Panc1 (cell line): ENCODE results near the gene IL12RB2.

Experiments
- REST ChIP-seq, 2 experiments: IDR thresholded peaks; 2 replicates each; pipeline ENCODE4 v1.6.1; 2011 to 2012; ENCODE audit warnings: low read depth in 2 of 2, control low read depth in 1 of 2, low read length in 1 of 2, mild to moderate bottlenecking in 1 of 2, moderate library complexity in 1 of 2; ENCODE audit not compliant: insufficient read depth in 1 of 2
- SIN3A ChIP-seq: IDR thresholded peaks from 2 replicates; pipeline ENCODE4 v1.6.1; 2012; ENCODE audit warnings: low read depth, mild to moderate bottlenecking, low read length, moderate library complexity, borderline replicate concordance; ENCODE audit not compliant: insufficient read depth
- TCF7L2 ChIP-seq: IDR thresholded peaks from 2 replicates; pipeline ENCODE4 v1.6.1; 2011; ENCODE audit warnings: mild to moderate bottlenecking, low read depth, low read length, inconsistent platforms
- TF ChIP-seq, protein P1 (sequence below): fragments of 450-650 bp; IDR thresholded peaks from 2 replicates; pipeline ENCODE4 v1.5.1; 2017; ENCODE audit warnings: mild to moderate bottlenecking

GRCh38 chr1:67404212-67404620, 96.5 kb downstream of the IL12RB2 start:
- TF ChIP-seq, protein P1, sequence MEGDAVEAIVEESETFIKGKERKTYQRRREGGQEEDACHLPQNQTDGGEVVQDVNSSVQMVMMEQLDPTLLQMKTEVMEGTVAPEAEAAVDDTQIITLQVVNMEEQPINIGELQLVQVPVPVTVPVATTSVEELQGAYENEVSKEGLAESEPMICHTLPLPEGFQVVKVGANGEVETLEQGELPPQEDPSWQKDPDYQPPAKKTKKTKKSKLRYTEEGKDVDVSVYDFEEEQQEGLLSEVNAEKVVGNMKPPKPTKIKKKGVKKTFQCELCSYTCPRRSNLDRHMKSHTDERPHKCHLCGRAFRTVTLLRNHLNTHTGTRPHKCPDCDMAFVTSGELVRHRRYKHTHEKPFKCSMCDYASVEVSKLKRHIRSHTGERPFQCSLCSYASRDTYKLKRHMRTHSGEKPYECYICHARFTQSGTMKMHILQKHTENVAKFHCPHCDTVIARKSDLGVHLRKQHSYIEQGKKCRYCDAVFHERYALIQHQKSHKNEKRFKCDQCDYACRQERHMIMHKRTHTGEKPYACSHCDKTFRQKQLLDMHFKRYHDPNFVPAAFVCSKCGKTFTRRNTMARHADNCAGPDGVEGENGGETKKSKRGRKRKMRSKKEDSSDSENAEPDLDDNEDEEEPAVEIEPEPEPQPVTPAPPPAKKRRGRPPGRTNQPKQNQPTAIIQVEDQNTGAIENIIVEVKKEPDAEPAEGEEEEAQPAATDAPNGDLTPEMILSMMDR = no peak
- TF ChIP-seq TCF7L2 = no peak
- no peak for TF ChIP-seq REST (IDR thresholded peaks at IDR 0.05; ENCODE audit: insufficient read depth in 1 of 2, low read depth in 2 of 2, low read length in 1 of 2)
- TF ChIP-seq SIN3A = no peak
